HG03571 (cell line): ENCODE measurements around the gene CHRNA5.

Experiments used
- ATAC-seq: cut with Tn5 transposase; IDR thresholded peaks from one replicate; pipeline ENCODE4 v1.9.1; 2021; ENCODE audit not compliant: unreplicated experiment

CHRNA5 gene

DNA sequence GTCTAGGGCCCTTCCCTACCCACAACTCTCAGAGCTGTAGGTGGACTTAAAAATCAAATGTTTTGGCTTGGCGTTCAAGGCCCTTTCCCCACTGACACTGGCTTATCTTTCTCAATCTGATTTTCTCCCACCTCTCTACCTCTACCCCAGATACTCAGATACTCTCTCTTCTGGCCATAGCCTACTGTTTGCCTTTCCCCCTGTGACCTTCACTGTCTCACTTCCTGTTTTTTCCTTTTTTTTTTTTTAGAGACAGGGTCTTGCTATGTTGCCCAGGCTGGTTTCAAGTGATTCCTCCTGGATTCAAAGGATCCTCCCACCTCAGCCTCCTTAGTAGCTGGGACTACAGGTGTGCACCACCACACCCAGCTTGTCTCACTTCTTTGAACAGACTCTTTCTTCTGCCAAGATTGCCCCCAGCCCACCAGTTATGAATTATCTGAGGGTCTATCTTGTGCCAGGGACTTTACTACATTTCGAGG lies 71.1 kb downstream of the CHRNA5 start:
- ATAC-seq, result no peak

DNA sequence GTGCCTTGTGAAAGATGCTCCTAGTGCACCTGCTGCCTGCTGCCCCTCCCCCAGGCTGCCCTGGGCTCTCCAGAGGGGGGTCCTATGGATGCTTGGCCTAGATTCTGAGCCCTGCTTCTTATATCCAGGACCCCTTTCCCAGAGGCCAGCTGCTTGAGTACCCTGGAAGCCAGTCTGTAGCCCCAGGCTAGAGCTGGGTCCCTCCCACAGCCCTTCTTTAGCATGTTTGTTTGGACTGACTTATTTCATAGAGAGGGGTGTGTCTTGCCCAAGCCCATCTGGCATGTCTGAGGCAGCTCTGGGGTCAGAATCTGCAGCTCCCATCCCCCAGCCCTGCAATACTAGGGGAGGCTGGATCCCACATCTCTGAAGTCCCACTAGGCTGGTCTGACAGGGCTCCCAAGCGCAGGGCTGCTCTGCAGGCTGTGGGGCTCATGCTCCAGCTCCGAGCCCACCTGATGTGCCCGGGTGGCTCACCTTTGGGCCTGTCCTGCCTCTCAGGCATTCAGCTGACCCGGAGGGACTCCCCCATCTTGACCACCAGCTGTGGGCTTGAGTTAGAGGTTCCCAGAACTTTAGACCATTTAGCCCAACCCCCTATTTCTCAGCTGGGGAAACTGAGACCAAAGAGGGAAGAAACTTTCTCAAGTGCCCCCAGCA lies 72.6 kb downstream of the CHRNA5 start:
- ATAC-seq, result no peak

DNA sequence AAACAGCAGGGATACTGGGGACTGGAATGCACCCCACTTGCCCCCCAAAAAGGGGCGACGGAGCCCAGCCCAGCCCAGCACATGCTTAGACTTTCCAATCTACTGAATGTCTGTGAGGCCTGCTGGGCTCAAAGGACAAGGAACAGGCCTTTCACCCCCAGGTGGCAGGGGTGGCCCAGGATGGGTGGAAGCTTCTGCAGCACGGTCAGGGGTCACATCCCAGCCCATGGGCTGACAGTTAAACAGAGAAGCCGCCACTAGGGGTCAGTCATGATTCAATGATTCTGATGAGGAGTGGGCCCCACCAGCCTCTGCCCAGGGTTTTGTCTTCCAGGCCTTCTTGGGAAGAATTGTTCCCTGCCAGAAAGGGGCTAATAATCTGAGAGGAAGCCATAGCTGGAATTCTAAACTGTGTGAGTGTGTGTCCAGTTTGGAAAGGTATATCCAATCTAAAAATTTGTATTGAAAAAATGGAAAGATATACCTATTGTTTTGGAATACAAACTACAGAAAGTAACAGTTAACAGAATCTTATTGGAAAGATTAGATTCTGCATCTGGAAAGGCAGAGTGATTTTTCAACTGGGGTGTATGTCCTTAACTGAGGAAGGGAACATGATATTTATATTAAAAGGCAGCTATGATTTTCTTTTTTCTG lies 73.5 kb downstream of the CHRNA5 start:
- no peak for ATAC-seq

DNA sequence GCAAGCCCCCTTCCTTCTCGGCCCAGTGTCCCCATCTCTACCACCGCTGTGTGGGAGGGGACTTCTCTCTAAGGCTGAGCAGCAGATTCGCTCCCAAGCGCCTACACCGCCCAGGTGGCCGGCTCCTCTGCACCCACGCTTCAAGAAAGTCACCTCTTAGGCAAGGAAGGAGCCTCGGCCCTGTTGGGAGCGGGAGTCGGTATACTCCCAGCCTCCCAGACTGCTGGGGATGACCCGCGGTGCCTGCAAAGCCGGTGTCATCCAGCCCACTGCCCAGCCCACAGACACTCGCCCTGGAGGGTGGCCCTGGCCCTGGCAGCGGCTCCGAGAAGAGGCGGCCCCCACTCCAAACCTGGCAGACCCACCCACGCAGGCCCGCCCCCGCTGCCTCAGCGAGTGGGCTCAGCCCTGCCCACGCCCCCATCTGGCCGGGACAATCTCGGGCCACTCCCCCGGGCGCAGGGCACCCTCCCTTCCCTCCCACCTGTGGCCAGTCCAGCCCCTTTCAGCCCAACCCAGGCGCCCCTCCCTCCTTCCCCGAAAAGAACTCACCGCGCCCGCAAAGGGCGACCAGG lies 75.3 kb downstream of the CHRNA5 start:
- ATAC-seq, result no peak

DNA sequence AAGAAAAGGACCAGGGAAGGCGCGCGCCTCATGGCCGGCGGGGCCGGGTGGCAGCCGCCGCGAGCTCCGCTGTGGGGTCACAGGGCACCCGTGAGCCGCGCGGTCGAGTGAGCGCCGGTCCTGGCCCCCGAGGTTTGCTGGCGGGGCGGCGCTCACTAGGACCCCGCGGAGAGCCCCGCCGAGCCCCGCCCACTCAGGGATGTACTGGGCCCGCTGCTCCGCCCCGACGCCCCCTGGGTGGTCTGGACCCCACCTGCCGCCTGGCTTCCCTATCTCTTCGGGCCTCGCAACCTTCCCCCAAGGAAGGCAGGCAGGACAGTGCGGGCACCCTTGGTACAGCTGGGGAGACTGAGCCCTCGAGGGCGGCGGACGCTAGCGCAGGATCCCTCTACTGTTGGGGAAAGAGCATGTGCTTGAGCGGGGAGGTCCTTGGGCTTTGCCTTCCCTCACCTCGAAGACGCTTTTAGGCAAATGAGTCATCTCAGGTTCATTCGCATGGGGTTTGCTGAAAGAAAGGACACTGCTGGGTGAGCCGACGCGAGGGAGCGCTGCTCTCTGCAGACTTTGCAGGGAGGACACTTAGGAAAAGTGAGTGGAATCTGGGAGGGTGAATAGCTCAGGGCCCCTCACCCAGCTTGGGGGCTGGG lies 75.9 kb downstream of the CHRNA5 start, which contains the start of gene CHRNB4:
Gene CHRNB4 (minus strand): TSS at position 109 of the 647 bp plus-strand sequence. CDS start 77 bp downstream, at position 32.
- ATAC-seq, result no peak

DNA sequence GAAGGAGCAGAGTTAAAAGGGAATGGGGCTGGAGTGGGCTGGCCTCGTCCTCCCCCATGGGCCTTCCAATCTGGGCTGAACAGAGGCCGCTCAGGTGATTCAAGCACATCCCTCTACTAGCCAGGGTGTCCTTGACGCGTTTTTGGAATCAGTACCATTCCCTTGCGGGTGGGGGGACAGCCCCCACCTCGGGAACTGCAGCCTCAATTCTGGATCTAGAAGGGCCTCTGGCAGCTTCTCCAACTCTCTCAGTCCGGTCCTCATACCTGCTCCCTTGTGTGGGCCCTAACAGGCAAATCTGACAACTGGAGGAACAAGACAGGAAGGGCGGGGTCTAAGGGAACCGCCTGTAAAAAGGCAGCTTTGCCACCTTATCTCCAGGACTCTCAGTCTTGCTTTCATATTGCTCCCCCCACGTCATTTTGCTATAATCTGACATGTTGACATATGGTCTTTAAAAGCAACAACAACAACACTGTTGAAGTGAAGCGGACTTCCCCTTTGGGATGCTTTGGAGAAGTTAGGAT lies 76.5 kb downstream of the CHRNA5 start:
- ATAC-seq, result no peak

DNA sequence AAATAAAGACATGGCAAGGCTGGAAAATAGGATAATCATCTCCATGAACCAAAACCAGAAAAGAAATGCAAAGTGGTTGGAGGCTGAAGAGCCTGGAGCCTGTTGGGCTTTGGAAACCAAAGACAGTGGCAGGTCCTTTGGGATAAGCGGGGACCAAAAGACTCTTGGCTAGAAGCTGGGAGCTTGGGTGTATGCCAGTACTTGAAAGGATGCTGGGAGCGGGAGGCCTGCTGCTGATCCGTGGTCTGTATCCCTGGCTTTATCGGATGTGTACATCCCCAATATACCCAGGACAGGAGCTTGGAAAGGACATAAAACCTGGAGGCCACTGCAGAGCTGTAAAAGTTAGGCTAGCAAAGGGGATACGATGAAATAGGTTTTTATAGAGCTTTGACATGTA lies 77.0 kb downstream of the CHRNA5 start:
- ATAC-seq, result no peak
